Measurements from ENCODE around the gene MAPK8IP2.

- TF ChIP-seq CTCF (IDR thresholded peaks at IDR 0.05), result no peak
- TF ChIP-seq POLR2A (IDR thresholded peaks at IDR 0.05), result no peak
These were observed 19.3 kb upstream of the MAPK8IP2 start for GRCh38 chr22:50581031-50581949.

Measured in adrenal gland (tissue), 5 donors.